Measurements from ENCODE around the gene MSMB.
"Not testable (repeated sequence)": the region's sequence is repeated elsewhere in the genome, so short reads cannot be mapped to it uniquely, and the experiment has no call there.

MSMB gene, protein sequence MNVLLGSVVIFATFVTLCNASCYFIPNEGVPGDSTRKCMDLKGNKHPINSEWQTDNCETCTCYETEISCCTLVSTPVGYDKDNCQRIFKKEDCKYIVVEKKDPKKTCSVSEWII

DNA sequence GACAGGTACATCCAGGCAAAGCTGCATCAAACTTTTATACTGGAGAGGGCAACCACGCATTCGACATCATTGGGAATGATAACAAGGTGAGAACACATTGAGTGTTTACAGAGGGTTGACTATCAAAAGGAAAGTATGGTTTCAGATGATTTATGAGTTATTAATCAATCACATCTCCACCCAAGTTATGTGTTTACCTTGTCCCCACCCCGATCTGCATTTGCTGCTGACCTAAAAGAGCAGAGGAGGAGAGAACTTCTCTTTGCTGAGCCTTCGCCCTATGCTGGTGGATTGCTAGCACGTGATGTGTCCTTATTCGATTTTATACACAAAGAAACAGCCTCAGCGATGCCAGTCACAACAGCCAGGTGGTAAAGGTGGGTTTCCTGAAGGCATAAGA is at the start of gene MSMB:
Gene MSMB (minus strand): TSS at position 9 of the 400 bp plus-strand sequence. CDS start 32 bp downstream, outside the sequence.
- no peak for DNase-seq

GRCh38 chr10:46094931-46095750 is 49.1 kb upstream of the MSMB start:
- no peak for DNase-seq

DNA sequence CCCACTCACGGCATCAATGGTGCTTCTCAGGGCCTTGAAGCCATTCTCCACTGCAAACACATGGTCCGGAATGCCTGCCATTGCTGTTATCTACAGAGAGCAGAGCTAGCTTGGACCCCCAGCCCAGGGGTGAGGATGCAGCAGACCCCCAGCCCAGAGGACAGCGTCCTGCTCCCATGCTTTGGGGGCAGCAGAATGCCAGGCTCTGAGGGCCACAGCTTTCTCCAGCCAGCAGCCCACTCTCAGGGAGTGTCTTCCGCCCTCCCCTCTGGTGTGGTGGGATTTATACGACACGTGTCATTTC is 48.1 kb upstream of the MSMB start:
- DNase-seq = no peak

GRCh38 chr10:46093316-46094196 is 47.5 kb upstream of the MSMB start:
- not testable (repeated sequence) for DNase-seq

DNA sequence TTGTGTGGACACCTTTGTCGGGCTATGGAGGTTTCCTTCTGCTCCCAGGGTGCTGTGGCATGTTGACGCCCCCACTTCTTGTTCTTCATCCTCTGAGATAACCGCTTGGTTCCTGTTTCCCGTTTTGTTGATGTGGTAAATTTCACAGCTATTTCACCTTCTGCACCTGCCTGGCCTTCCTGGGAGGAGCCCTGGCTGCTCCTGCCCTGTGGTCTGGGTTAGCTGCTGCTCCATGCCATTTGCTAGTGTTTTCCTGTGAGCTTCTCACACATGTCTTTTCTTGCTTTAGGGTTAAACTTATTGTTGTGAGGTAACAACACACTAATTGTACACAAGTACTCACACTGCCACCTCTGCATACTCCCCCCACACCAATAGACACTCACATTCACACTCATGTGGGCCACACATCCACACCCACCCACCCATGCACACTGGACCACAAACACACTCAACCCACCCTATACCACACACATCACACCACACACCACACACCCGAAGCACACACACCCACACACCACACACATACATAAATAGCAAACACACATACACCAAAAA is 46.5 kb upstream of the MSMB start:
- no peak for DNase-seq

- no peak for DNase-seq
These were observed 45.9 kb upstream of the MSMB start for GRCh38 chr10:46091828-46092523.

DNA sequence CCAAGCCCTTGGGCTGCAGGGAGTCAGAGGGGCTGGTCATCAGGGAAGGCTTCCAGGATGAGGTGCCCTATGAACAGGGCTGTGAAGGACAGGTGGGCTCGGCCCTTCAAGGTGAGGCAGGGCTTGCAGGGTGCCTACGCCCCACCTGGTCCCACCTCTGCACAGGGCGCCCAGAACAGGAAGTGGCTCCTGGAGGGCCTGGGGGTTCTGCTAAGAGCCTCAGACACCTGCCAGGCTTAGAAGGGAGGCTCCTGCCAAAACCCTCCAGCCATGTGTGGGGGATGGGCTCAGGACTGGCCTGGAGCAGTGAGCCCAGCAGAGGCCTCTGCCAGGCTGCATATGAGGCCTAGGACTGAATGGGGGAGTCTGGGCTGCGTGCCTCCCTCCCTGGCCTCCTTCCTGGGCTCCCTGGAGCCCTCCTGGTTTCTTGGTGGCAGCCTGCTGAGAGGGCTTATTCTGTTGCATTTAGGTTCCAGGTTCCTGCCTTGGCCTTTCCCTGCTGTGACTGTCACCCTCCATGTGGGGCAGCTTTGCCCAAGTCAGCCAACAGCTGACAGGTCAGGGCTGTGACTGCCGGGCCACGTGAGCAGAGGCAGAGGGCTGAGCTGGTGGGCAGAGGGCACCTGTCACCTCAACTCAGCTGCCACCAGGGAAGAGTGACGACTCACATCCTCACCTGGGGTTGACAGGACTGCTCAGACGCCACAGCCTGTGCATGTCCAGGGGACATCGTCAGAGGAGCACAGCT is 45.2 kb upstream of the MSMB start:
- DNase-seq = no peak

DNA sequence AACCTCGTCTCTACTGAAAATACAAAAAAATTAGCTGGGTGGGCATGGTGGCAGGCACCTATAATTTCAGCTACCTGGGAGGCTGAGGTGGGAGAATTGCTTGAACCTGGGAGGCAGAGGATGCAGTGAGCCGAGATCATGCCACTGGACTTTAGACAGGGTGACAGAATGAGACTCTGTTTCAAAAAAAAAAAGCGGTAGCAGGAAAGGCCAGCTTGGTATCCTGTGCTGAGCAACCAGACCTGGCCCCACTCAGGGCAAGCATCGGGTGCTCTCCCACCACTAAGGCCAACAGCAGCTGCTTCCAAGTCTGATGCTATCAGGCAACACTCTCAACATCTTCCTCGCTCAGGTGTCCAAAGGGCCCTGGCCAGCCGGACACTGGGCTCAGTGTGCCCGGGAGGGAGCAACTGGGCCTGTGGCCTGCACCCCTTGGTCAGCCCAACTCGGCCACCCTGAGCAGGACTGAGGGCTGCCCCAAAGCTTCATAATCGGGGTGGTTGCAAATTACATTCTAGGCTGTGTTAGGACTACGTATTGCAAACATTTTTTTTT is 44.3 kb upstream of the MSMB start:
- no peak for DNase-seq

GRCh38 chr10:46087381-46087780 is 41.3 kb upstream of the MSMB start:
- DNase-seq = not testable (repeated sequence)

GRCh38 chr10:46084321-46085165 is 38.5 kb upstream of the MSMB start:
- no peak for DNase-seq

DNA sequence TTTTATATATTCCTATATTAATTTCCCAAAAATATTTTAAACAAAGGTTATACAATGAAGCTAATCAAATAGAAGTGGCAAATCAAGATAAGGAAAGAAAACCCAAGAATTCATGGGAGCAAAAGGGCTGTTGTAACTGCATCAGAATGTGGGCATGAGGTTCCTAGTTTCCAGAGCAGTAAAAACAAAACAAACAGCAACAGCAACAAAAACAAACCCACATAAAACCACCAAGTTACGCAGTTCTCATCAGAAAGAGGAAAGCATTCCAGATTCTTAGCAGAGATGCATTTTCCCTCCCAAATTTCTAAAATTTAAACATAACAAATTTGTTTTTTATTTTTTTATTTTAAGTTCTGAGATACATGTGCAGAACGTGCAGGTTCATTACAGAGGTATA is 34.8 kb upstream of the MSMB start:
- DNase-seq = no peak

GRCh38 chr10:46079831-46080585 is 33.9 kb upstream of the MSMB start:
- DNase-seq = no peak

DNA sequence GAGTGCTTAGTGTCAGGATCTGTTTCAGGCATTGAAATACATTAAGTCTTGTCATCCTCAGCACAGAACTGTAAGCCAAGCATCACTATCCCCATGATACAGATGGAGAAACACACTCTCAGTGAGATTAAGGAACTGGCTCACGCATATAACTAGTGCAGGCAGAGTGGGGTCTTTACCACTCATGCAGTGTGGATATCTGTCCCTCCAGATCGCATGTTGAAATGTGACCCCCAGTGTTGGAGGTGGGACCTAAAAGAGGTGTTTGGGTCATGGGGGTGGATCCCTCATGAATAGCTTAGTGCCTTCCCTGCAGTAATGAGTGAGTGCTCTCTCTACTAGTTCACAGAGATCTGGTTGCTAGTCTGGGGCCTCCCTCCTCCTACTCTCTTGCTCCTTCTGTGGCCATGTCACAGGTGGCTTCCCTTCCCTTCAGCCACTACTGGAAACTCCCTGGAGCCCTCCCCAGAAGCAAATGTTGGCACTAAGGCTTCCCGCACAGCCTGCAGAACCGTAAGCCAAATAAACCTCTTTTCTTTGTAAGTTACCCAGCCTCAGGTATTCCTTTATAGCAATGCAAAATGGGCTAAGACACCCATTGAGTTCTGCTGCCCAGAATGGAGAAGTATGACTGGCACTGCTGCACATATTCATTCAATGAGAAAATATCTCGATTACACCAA is 31.8 kb upstream of the MSMB start:
- no peak for DNase-seq

DNA sequence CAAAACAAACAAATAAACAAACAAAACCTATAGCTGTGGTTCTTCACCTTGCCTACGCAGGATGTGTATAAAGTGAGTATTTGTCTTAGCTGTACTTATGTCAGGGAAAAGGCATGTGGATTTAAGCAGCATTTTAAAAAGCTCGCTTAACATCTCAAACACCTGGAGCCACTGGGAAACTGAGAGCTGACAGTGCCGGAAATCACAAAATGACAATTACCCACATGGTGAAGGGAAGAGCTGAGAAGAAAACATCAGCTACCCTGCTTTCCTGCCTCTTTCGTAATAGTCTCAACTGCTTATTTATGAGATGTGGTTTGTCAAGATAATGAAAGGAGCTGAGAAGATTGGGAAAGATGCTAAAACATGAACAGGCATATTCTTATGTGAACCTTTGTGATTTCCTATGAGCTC is 31.1 kb upstream of the MSMB start:
- no peak for DNase-seq

GRCh38 chr10:46075869-46076268 is 29.8 kb upstream of the MSMB start:
- no peak for DNase-seq

- DNase-seq = no peak
These were observed 28.3 kb upstream of the MSMB start for GRCh38 chr10:46074196-46074946.

DNA sequence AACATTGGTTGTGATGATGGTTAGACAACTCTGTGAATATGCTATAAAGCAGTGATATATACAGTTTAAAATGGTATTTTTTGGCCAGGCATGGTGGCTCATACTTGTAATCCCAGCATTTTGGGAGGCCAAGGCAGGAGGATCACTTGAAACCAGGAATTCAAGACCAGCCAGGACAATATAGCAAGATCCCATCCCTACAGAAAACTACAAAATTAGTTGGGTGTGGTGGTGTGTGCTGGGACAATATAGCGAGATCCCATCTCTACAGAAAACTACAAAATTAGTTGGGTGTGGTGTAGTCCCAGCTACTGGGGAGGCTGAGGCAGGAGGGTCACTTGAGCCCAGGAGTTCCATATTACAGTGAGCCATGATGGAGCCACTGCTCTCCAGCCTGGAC is 27.5 kb upstream of the MSMB start:
- no peak for DNase-seq

GRCh38 chr10:46070749-46071148 is 24.7 kb upstream of the MSMB start:
- DNase-seq = no peak
